A172 (cell line): Measurements from ENCODE around the gene CAVIN3. TPM values are rescaled to one million over a fixed set of nuclear protein-coding genes. Genes with fewer than 3 reads are reported as not detected.

Experiments
- DNase-seq: peaks from one replicate; pipeline ENCODE4 v3.0.0-alpha.2; 2015; ENCODE audit warnings: low spot score
- total RNA-seq: library from RNA; depleted of rRNA; stranded (reverse); fragments of >200 nt; shearing (Covaris generic); gene quantifications from 2 replicates; pipeline ENCODE4 v1.2.3, GENCODE V29; 2014; rRNA removed

CAVIN3 gene, protein sequence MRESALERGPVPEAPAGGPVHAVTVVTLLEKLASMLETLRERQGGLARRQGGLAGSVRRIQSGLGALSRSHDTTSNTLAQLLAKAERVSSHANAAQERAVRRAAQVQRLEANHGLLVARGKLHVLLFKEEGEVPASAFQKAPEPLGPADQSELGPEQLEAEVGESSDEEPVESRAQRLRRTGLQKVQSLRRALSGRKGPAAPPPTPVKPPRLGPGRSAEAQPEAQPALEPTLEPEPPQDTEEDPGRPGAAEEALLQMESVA
- total RNA-seq: not detected in 2 replicates

DNA sequence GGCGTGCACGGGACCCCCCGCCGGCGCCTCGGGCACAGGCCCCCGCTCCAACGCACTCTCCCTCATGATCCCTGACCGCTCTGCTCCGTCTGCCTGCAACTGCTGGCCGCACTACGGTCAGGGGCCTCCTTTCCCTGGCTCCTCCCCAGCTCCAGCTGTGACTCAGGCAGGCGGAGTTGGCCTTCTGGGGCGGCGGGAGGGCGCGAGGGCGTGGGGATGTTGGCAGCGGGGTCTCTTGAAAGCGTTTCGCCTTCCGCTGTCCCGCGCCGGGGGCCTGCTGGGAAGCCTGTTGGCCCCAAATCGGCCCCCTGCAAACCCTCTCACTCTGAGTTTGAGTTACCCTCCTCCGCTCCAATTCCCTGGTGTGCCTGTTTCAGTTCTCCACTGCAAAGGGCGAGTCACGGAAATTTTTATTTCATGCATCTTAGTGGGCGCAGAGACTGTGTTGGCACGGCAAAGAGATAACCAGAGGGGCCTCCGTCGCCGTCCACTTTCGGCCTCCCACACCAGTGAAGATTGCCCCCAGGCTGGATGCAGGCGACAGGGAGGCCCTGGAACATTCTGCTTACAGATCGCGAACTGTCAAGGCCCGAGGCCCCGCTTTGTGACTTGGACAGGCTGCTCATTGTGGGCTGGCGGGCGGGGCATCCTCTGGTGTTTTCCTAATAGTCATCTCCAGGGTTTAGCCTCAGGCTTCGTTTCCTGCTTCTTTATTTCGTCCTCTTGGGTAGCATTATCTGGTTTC lies at the start of gene CAVIN3:
Gene CAVIN3, minus strand, starts transcription at position 91 of the 745 bp plus-strand sequence. Its CDS starts 25 bp downstream, at position 66.
- DNase-seq: peak; percentile 16

DNA sequence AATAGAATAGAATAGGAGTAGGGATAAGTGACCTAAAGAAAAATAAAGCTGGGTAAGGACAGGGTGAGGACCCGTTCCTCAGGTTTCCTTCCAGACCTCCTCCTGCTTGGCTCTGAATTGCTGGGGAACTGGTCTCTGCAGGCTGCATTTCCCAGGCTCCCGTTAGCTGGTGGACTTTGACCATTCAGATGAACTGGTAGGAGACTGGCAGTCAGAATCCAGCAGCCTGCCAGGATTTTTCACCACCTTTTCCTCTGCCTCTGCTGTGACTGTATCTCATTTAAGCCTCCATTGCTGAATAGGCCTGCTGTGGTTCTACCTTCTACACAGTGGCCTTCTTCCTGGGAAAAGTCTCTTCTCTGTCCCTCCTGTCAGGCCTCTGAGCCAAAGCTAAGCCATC lies 45.4 kb upstream of the CAVIN3 start:
- DNase-seq: no peak

DNA sequence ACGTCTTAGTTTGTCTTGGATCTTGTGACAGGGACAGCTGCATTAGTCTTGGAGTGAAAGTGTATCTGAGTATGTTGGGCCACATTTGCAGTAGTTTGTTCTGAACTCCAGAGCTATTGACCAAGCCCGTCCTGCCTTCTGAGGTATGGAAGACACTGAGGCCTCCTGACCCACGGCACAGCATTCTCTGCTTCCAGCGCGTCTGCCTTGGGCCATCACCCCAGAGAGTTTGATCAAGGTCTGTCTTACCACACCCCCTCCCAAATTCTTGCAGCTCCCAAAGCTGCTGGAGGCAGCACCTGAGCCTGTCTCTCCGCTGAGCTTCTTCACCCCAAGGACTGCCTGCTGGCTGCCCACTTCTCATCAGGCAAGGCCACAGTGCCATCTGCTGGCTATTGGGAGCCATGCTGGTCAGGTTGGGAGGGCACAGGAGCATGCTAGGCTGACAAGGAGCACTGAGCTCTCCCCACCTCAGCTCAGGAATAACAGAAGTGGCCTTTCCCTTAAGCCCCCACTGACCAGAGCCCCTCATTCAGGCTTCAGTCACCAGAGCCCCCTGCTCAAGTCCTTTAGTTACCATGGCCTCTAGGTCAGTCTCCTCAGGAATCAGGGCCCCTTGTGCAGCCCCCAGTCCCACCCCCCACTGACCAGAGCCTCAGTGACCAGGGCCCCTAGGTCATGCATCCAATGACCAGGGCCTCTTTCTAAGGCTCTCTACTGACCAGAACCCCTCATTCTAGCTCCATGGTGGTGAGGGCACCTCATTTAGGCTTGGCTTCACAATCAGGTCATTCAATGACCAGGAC lies 42.8 kb upstream of the CAVIN3 start:
- DNase-seq: peak; percentile 76

DNA sequence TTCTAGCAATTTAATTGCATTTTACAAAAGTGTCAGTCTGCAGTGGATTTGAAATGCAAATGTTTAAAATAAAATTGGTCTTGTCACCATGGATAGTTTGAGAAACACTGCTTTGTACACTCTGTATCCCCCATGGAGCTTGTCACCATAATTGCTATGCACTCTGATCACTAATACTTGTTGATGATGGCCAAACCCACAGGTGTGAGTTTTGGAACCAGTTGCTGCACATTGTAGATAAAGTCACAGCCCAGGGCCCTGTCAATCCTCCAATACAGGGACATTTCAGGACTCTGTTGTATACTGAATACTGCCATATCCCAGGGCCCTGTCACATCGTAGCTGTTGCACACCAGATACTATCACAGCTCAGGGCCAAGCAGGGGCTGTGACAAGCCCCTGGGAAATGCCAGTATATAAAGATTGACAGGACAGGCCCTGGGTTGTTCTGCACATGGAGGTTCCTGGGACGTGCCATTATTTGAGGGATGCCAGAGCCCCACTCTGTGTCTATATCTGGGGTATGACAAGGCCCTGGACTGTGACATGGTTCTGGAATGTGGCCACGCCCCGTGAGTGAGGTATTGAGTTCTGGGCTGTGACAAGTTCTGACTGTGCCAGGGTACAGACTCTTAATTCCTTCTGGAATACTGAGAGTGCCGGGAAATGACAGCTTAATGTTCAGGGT lies 42.0 kb upstream of the CAVIN3 start:
- no peak for DNase-seq

DNA sequence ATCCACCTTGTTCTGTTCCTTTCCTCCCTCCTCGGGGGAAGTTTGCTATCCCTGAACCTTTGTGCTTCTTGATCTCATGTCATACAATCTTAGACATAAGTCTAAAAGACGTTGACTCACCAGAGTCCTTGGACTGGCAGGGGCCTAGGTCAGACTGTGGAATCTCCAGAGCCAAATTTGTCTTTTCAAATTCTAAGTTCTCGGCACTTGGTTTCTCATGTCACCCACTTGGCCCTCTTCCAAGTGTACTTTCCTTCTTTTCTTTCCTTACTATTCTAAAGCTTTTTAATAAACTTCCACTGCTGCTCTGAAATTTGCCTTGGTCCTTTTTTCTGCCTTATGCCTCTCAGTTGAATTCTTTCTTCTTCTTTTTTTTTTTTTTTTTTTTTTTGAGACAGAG lies 39.9 kb upstream of the CAVIN3 start:
- no peak for DNase-seq

DNA sequence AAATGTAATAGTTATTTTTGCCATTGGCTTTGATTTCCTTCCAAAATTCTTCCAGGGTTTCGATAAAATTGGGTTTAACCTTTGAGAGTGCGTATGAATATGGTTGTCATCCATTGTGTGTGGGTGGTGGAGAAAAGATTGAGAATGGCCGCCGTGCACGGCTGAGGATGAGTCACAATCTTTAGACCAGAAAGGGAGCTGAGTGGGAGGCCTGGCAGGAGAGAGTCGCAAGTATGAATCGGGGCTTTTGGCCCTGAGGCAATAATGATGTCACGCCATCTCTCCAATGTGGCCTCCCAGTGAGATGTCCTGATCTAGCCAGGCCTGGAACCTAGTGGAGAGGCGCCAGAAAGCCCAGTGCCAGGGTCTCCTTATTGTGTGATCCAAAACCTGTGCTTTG lies 36.9 kb upstream of the CAVIN3 start:
- peak; percentile 83 for DNase-seq

DNA sequence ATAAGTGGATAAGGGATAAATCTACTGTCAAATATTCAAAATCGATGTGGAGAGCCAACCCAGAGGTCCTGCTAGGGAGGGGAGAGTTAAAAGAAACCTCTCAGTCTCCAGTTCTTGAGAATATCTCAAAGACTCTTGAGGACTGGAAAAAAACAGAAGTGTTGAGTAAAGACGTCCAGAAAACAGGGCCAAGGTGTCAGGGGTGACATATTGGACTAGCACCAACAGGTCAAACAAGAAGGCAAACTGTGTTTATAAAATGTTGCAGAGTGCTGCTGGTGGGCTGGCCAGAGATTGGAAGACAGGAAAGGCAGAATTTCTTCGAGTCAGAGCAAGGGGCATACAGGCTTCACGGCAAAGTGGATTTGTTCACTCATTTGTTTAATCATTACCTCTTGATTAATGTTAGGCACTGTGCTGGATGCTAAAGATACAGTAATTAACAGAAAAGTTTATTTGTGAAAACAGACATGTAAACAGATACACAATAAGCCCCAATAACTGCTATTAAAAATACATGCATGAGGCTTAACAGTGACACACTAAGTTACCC lies 36.3 kb upstream of the CAVIN3 start:
- no peak for DNase-seq

DNA sequence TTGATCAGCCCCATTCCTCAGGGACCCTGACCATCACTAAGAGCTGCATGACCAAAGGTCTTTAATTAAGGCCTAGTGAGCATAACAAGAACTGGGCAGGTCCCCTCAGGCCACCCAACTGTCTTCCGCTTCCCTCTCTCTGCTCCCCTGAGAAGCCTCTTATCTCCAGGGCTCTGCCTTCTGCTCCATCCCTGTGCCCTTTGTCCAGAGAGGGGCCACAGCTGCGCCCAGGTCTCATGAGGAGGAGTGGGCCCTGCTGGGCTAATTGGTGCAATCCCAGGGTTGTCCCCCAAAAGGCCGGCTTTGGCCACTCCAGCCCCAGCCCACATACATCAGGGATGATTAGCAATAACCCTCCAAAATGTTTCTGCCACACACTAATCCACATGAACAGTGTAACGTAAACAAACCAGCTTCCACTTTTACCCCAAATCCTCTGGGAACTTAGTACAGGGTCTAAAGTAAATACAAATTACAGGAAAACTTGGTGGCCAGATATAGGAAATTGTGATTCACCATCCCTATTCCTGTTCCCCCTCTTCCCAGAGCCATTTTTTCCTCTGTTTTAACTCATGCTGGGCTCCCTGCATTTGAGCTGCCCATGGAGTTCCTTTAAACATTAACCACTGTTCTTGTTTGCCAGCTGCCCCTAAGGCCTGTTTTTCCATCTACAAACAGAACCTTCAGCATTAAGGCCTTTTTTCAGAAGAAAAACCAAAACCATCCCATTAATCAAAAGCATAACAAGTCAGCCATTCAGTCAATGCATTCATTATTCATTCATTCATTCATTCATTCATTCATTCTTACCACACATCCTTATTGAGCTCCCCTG lies 34.6 kb upstream of the CAVIN3 start:
- DNase-seq: no peak

DNA sequence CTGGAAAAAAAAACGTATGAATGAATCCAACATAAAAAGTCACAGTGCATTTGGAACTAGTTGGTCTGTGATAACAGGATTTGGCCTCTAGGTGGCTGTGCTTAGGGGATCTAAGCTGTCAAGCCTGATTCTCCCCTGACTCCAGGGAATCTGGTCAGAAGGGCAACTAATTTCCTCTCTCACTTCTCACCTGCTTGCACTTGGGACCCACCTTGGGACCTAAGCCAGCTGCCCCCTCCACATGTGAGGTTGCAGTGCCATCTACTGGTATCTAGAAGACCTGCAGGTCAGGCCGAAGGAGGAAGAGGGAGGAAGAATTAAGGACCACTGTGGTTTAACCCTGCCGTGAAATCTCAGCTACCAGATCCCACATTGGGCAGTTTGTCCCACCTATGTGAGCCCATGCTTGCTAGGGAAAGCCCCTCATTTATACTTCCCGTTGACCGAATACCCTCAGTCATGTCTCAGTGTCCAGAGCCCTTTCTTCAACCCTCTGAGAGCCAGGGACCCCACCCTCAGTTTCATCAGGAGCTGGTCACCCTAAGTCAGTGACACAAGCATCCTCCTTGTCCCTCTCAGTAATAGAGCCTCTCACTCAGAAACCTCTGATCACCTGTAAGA lies 33.2 kb upstream of the CAVIN3 start:
- DNase-seq: peak; percentile 62

DNA sequence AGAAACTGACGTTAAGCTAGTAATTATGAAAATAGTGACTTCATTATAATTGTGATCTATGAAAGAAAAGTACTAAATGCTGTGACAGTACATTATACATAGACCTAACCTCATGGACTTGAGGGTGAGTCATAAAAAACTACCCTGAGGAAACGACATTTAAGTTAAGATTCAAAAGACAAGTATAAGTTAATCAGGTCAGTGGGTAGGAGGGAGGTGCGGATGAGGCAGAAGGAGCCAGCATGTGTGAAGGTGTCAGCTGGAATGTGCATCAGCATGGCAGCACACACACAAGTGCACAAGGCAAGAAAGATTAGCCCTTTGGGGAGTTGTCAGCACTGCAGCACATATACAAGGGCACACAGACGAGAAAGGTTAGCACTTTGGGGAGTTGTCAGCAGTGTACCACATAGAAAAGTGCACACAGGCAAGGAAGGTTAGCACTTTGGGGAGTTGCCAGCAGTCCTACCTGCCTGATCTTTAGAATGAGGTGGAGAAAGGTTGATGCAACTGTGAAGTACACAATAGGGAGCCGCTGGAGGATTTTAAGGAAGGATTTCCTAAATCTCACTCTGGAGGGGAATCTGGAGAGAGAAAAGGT lies 31.6 kb upstream of the CAVIN3 start:
- no peak for DNase-seq

DNA sequence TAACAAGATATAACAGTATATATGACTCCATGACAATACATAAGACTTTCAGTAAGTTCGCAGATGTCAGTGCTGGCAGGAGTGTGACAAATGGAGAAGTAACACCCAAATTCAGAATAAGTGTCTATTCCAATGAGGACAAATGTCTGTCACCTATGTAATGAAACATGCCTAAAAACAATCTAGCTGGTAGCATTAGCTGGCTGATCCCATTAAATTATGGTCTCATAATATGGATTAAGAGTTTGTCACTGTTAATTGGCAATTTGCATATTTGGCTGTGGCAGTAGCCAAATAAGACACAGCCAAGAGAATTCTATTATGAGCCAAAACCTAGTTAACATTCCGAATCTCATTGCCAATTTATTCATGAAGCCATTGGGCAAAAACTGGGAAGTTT lies 30.2 kb upstream of the CAVIN3 start:
- DNase-seq: no peak

DNA sequence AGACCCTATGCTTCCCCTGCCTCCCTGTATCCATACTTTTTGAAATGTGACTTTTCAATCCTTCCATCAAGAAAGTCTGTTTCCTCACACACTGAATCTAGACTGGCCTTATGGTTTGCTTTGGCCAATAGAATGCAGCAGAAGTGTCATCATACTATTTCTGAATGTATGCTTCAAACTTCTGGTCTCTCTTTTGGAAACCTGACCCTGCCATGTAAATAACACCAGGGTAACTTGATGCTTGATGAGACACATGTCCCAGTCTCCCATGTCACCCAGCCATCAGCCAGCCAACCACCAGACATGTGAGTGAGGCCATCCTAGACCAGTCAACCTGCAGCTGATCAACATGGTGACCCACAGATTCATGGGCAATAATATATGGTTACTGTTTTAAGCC lies 29.7 kb upstream of the CAVIN3 start:
- DNase-seq: no peak

DNA sequence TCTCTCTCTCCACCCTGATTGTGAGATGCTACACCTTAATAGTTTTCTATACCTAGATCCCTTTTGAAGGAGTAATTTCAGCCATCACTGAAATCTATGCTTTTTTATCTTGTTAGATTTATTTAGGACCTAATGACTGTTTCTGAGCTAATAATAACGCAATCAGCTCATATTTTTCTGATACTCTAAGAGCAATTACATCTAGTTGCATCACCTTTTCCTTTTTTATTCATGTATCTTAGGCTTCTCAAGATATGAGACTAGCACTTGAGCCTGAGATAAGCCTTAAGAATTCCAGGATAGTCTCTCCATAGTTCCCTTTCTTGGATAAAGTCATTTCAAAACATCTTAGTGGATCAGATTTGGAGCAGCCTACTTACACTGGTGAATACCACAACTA lies 25.1 kb upstream of the CAVIN3 start:
- DNase-seq: no peak

DNA sequence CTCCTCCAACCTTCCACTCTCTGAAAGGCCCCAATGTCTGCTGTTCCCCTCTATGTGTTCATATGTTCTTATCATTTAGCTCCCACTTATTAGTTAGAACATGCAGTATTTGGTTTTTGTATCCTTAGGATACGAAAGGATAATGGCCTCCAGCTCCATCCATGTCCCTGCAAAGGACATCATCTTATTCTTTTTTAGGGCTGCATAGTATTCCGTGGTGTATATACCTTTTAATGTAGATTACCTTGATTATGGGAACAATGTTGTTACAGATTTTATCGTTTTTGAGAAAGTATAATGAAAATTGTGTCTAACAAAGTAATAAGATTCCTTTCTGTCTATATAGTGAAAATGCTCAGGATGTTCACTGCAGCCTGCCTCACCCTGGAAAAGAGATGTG lies 16.0 kb upstream of the CAVIN3 start:
- DNase-seq: no peak

DNA sequence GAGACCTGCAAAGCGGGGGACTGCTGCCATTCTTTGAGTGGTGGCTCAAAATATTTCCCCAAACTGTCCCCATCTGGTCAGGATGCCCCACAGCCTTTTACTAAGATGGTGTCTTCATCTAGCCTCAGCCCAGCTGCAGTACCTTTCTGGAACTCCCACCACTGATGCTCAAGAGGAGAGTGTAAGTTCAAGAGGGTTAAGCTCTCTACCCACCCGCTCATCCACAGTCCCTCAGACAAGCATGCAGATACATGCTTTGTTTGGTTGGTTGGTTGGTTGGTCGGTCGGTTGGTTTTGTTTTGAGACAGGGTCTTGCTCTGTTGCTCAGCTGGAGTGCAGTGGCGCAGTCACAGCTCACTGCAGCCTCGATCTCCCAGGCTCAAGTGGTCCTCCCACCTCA lies 14.5 kb upstream of the CAVIN3 start:
- DNase-seq: no peak

DNA sequence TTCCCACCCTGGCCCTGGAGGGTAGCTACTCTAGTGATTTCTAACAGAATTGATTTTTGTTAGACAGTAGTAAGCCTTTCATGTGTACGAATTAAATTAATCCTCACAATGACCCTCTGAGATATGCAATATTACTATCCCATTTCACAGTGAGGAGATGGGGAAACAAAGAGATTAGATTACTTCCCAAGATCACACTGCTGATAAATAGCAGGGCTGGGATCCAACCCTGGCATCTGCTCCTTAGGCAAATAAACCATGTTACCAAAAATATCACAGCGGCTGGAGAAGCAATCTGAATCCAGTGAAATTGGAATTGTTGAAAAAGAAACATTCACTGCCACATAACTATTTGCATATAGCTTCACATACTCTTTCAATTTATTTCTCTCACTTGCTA lies 12.8 kb upstream of the CAVIN3 start:
- no peak for DNase-seq

DNA sequence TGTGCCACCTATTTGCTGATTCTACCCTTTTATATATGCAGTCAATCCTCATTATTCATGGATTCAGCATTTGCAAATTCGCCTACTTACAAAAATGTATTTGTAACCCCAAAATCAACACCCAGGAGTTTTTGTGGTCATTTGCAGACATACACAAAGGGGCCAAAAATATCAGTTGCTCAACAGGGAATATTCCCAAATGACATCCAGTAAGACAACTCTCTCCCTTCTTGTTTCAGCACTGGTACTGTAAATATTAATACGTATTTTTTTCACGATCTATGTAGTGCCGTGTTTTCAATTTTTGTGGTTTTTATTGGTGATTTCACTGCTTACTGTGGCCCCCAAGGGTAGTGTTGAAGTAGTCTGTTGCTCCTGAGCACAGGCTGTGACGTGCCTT lies 11.8 kb upstream of the CAVIN3 start:
- no peak for DNase-seq

DNA sequence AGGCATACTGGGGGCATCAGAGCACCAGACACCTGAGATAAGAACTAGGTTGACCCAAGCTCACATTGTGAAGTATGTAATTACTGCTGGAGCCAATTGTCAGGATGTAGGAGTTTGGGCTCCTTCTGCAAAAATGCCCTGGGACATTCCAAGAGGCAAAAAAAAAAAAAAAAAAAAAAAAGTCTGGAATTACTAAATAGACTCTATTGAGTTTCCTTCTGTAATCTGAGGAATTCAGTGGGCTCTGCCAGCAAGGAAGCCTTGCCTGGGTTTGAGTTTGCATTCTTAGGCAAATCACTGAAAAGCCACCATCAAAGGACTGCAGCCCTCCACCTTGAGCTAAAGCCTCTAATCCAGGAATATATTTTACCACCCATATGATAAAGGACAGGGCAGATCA lies 8.0 kb upstream of the CAVIN3 start:
- no peak for DNase-seq

DNA sequence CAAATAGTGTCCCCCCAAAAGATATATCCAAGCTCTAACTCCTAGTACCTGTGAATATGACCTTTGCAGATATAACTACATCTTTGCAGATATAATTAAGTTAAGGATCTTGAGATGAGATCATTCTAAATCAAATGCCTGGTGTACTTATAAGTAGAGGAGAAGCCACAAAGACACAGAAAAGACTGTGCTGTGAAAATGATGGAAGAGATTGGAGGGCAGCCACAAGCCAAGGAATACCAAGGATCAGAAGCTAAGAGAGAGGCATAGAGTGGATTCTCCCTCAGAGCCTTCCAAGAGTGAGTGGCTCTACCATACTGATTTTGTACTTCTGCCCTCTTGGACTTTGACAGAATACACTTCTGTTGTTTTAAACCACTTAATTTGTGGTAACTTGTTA lies 7.5 kb upstream of the CAVIN3 start:
- DNase-seq: no peak

DNA sequence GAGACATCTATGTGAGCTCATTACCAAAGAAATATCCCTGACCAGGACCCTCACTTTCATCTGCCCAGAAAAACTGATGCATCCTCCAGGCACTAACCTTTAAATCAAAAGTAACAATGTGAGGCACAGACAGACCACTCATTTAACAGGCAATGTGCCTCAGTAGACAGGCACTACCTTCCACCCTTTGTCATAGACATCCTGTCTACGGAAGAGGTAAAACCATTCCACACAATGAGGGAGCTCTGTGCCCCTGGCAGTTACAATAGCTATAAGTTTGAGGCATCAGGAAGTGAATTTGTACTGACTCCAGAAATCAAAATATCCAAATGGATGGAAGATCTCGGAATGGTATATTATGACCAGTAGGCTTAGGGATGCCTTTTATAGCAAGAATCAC lies 6.7 kb upstream of the CAVIN3 start:
- DNase-seq: no peak
